ENCODE results near the gene TRABD2A.

DNA sequence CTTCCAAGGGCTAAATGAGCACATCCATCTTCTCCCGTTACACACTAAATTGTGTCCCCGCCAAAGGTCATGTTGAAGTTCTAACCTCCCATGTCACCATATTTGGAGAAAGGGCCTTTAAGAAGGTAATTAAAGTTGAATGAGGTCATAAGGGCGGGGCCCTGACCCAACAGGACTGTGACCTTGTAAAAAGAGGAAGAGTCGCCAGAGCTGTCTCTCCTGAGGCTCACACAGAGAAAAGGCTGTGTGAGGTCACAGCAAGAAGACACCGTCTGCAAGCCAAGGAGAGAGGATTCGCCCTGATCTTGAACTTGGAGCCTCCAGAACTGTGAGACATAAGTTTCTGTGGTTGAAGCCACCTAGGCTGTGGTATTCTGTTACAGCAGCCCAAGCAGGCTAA lies 24.1 kb downstream of the TRABD2A start:
- no peak for TF ChIP-seq GABPA (IDR thresholded peaks at IDR 0.05 in 1 of 2, conservative IDR thresholded peaks at IDR 0.05 in 1 of 2)
- TF ChIP-seq RAD21 (IDR thresholded peaks at IDR 0.05) = no peak
- TF ChIP-seq, protein P1, sequence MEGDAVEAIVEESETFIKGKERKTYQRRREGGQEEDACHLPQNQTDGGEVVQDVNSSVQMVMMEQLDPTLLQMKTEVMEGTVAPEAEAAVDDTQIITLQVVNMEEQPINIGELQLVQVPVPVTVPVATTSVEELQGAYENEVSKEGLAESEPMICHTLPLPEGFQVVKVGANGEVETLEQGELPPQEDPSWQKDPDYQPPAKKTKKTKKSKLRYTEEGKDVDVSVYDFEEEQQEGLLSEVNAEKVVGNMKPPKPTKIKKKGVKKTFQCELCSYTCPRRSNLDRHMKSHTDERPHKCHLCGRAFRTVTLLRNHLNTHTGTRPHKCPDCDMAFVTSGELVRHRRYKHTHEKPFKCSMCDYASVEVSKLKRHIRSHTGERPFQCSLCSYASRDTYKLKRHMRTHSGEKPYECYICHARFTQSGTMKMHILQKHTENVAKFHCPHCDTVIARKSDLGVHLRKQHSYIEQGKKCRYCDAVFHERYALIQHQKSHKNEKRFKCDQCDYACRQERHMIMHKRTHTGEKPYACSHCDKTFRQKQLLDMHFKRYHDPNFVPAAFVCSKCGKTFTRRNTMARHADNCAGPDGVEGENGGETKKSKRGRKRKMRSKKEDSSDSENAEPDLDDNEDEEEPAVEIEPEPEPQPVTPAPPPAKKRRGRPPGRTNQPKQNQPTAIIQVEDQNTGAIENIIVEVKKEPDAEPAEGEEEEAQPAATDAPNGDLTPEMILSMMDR (IDR thresholded peaks at IDR 0.05; ENCODE audit: low read depth, low read length, missing input control) = no peak
- TF ChIP-seq, protein P2, sequence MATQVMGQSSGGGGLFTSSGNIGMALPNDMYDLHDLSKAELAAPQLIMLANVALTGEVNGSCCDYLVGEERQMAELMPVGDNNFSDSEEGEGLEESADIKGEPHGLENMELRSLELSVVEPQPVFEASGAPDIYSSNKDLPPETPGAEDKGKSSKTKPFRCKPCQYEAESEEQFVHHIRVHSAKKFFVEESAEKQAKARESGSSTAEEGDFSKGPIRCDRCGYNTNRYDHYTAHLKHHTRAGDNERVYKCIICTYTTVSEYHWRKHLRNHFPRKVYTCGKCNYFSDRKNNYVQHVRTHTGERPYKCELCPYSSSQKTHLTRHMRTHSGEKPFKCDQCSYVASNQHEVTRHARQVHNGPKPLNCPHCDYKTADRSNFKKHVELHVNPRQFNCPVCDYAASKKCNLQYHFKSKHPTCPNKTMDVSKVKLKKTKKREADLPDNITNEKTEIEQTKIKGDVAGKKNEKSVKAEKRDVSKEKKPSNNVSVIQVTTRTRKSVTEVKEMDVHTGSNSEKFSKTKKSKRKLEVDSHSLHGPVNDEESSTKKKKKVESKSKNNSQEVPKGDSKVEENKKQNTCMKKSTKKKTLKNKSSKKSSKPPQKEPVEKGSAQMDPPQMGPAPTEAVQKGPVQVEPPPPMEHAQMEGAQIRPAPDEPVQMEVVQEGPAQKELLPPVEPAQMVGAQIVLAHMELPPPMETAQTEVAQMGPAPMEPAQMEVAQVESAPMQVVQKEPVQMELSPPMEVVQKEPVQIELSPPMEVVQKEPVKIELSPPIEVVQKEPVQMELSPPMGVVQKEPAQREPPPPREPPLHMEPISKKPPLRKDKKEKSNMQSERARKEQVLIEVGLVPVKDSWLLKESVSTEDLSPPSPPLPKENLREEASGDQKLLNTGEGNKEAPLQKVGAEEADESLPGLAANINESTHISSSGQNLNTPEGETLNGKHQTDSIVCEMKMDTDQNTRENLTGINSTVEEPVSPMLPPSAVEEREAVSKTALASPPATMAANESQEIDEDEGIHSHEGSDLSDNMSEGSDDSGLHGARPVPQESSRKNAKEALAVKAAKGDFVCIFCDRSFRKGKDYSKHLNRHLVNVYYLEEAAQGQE (IDR thresholded peaks at IDR 0.05) = no peak
- TF ChIP-seq SP1 (IDR thresholded peaks at IDR 0.05) = no peak
- TF ChIP-seq YY1 (IDR thresholded peaks at IDR 0.05) = no peak
- no peak for TF ChIP-seq EGR1 (IDR thresholded peaks at IDR 0.05; ENCODE audit: low read depth in 2 of 2)
- TF ChIP-seq, protein P3, sequence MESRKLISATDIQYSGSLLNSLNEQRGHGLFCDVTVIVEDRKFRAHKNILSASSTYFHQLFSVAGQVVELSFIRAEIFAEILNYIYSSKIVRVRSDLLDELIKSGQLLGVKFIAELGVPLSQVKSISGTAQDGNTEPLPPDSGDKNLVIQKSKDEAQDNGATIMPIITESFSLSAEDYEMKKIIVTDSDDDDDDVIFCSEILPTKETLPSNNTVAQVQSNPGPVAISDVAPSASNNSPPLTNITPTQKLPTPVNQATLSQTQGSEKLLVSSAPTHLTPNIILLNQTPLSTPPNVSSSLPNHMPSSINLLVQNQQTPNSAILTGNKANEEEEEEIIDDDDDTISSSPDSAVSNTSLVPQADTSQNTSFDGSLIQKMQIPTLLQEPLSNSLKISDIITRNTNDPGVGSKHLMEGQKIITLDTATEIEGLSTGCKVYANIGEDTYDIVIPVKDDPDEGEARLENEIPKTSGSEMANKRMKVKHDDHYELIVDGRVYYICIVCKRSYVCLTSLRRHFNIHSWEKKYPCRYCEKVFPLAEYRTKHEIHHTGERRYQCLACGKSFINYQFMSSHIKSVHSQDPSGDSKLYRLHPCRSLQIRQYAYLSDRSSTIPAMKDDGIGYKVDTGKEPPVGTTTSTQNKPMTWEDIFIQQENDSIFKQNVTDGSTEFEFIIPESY (IDR thresholded peaks at IDR 0.05) = no peak
- TF ChIP-seq, protein P4, sequence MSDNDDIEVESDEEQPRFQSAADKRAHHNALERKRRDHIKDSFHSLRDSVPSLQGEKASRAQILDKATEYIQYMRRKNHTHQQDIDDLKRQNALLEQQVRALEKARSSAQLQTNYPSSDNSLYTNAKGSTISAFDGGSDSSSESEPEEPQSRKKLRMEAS (IDR thresholded peaks at IDR 0.05) = no peak
- no peak for TF ChIP-seq JUND (IDR thresholded peaks at IDR 0.05)

Data from liver (tissue), 3 donors.